Hepatocyte (in vitro differentiated cells): ENCODE data around the gene OR4F15. TPM values are rescaled to one million over a fixed set of nuclear protein-coding genes. Genes with fewer than 3 reads are reported as not detected.

Experiments
- DNase-seq: peaks from one replicate; pipeline ENCODE4 v3.0.0-alpha.2; 2016; ENCODE audit warnings: low spot score
- H2AFZ ChIP-seq: fragments of 200-600 bp; sonication (generic); 2 replicates; pipeline ENCODE4 v1.6.0; 2016; ENCODE audit warnings: antibody characterized with exemption, mild to moderate bottlenecking
- H3K27ac ChIP-seq: fragments of 200-600 bp; sonication (generic); 2 replicates; pipeline ENCODE4 v1.5.1; 2016; ENCODE audit warnings: mild to moderate bottlenecking
- H3K27me3 ChIP-seq: fragments of 200-600 bp; sonication (generic); 2 replicates; pipeline ENCODE4 v1.6.1; 2016
- H3K36me3 ChIP-seq: fragments of 200-600 bp; sonication (generic); replicated peaks from 2 replicates; pipeline ENCODE4 v1.5.1; 2016; ENCODE audit warnings: low read depth; ENCODE audit not compliant: insufficient read depth
- H3K4me1 ChIP-seq: fragments of 200-600 bp; sonication (generic); 2 replicates; pipeline ENCODE4 v1.5.1; 2016; ENCODE audit warnings: mild to moderate bottlenecking, moderate library complexity; ENCODE audit not compliant: insufficient read depth
- H3K4me2 ChIP-seq: fragments of 200-600 bp; sonication (generic); 2 replicates; pipeline ENCODE4 v1.6.0; 2016
- H3K4me3 ChIP-seq: fragments of 200-600 bp; sonication (generic); 2 replicates; pipeline ENCODE4 v1.5.1; 2016; ENCODE audit warnings: mild to moderate bottlenecking
- H3K79me2 ChIP-seq: fragments of 200-600 bp; sonication (generic); 2 replicates; pipeline ENCODE4 v1.6.0; 2017; ENCODE audit warnings: mild to moderate bottlenecking
- H3K9me2 ChIP-seq: fragments of 200-600 bp; sonication (generic); replicated peaks from 2 replicates; pipeline ENCODE4 v1.6.0; 2017; ENCODE audit warnings: mild to moderate bottlenecking; ENCODE audit not compliant: insufficient read depth
- H3K9me3 ChIP-seq: fragments of 200-600 bp; sonication (generic); 2 replicates; pipeline ENCODE4 v1.5.1; 2016; ENCODE audit warnings: low read depth, mild to moderate bottlenecking
- H4K20me1 ChIP-seq: fragments of 200-600 bp; sonication (generic); 2 replicates; pipeline ENCODE4 v1.6.0; 2016; ENCODE audit warnings: mild to moderate bottlenecking; ENCODE audit not compliant: insufficient read depth, poor library complexity, severe bottlenecking
- CTCF ChIP-seq: fragments of 200-600 bp; sonication (generic); IDR thresholded peaks from 2 replicates; pipeline ENCODE4 v1.5.1; 2016; ENCODE audit warnings: antibody characterized with exemption, mild to moderate bottlenecking; ENCODE audit not compliant: poor library complexity
- EZH2 ChIP-seq: fragments of 200-600 bp; sonication (generic); IDR thresholded peaks from 2 replicates; pipeline ENCODE4 v1.6.1; 2016; ENCODE audit warnings: antibody characterized with exemption, mild to moderate bottlenecking, borderline replicate concordance
- EZH2phosphoT487 ChIP-seq: fragments of 200-600 bp; sonication (generic); IDR thresholded peaks from one replicate; pipeline ENCODE4 v1.6.1; 2018; ENCODE audit warnings: antibody characterized with exemption, mild to moderate bottlenecking, low read depth, moderate library complexity; ENCODE audit not compliant: unreplicated experiment, severe bottlenecking
- WGBS: methylation state at CpG from one replicate; pipeline ENCODE4 v1.1.6; 2016; ENCODE audit warnings: low lambda C conversion rate; ENCODE audit errors: missing lambda C conversion rate; 5-methylcytosine and 5-hydroxymethylcytosine counted together
- polyA plus RNA-seq: library from polyadenylated mRNA; unstranded; fragments of >200 nt; fragmentation: Nextera tagmentation; extraction: Ambion mirVana; gene quantifications from 2 replicates; pipeline ENCODE4 v1.2.1, GENCODE V29; 2016
- total RNA-seq: library from RNA; depleted of rRNA; stranded (reverse); fragments of >200 nt; gene quantifications from 2 replicates; pipeline ENCODE4 v1.2.3, GENCODE V29; 2014

The OR4F15 gene
- total and polyA plus RNA-seq, 2 experiments from 2014 or later = not detected

GRCh38 chr15:101828774-101829173, 16.8 kb downstream of the OR4F15 start:
- Histone ChIP-seq H3K27me3 (no peaks in the 10 kb centered on the region), H3K27ac (no peak overlapping the region), H3K36me3 (no peaks in the 10 kb centered on the region), H3K9me3 (no peaks in the 10 kb centered on the region), H2AFZ (no peak overlapping the region), H3K4me1 (no peaks in the 10 kb centered on the region), H3K4me3 (no peak overlapping the region), H3K79me2 (no peaks in the 10 kb centered on the region), H3K9me2 (no peaks in the 10 kb centered on the region), H4K20me1 (no peaks in the 10 kb centered on the region), H3K4me2 (no peak overlapping the region)
- 86% methylated on average over 5 of the region's 5 CpGs for WGBS
- TF ChIP-seq EZH2phosphoT487 (no peak), EZH2 (no peak), CTCF (no peak)
- DNase-seq = no peak

GRCh38 chr15:101841656-101842055, 29.7 kb downstream of the OR4F15 start:
- Histone ChIP-seq H3K9me3 (no peaks in the 10 kb centered on the region), H3K36me3 (no peaks in the 10 kb centered on the region), H2AFZ (no peak overlapping the region), H3K79me2 (no peaks in the 10 kb centered on the region), H4K20me1 (no peaks in the 10 kb centered on the region), H3K27ac (no peak overlapping the region), H3K27me3 (peaks cover 12% of the 10 kb centered on the region), H3K4me3 (no peak overlapping the region), H3K4me2 (no peak overlapping the region), H3K4me1 (no peaks in the 10 kb centered on the region), H3K9me2 (no peaks in the 10 kb centered on the region)
- TF ChIP-seq EZH2 (no peak), EZH2phosphoT487 (no peak), CTCF (no peak)
- no peak for DNase-seq
- 73% methylated on average over 3 of the region's 3 CpGs for WGBS

GRCh38 chr15:101844916-101845315, 32.9 kb downstream of the OR4F15 start:
- no peak overlapping the region for H3K4me3 ChIP-seq
- WGBS = 62% methylated on average over 6 of the region's 6 CpGs
- TF ChIP-seq EZH2 (no peak), CTCF (no peak), EZH2phosphoT487 (no peak)

GRCh38 chr15:101852356-101852755, 40.4 kb downstream of the OR4F15 start:
- H3K4me3 ChIP-seq = no peak overlapping the region
- no peaks in the 10 kb centered on the region for H3K27me3 ChIP-seq
- no peak overlapping the region for H2AFZ ChIP-seq
- DNase-seq = no peak
- no peak overlapping the region for H3K4me2 ChIP-seq
- no peaks in the 10 kb centered on the region for H3K36me3 ChIP-seq
- WGBS = 78% methylated on average over 1 of the region's 1 CpG
- no peak overlapping the region for H3K27ac ChIP-seq
- H4K20me1 ChIP-seq = no peaks in the 10 kb centered on the region
- H3K9me3 ChIP-seq = no peaks in the 10 kb centered on the region
- H3K4me1 ChIP-seq = no peaks in the 10 kb centered on the region
- no peak for TF ChIP-seq EZH2
- no peak for TF ChIP-seq EZH2phosphoT487
- TF ChIP-seq CTCF = no peak
- H3K79me2 ChIP-seq = no peaks in the 10 kb centered on the region
- H3K9me2 ChIP-seq = no peaks in the 10 kb centered on the region

More at GRCh38 chr15:101844916-101845315, 32.9 kb downstream of the OR4F15 start:
- H3K36me3 ChIP-seq = no peaks in the 10 kb centered on the region
- no peak overlapping the region for H3K4me2 ChIP-seq
- no peaks in the 10 kb centered on the region for H4K20me1 ChIP-seq
- H3K27me3 ChIP-seq = peaks cover 12% of the 10 kb centered on the region
- no peak overlapping the region for H2AFZ ChIP-seq
- H3K9me2 ChIP-seq = no peaks in the 10 kb centered on the region
- H3K4me1 ChIP-seq = no peaks in the 10 kb centered on the region
- H3K27ac ChIP-seq = no peak overlapping the region
- no peaks in the 10 kb centered on the region for H3K79me2 ChIP-seq
- no peaks in the 10 kb centered on the region for H3K9me3 ChIP-seq
- no peak for DNase-seq
